HUES64 (cell line): Measurements from ENCODE around the gene SARDH.

Source experiments
- H3K27ac ChIP-seq: 2 replicates; pipeline ENCODE4 v1.7.0; 2013; ENCODE audit warnings: low read depth, low read length, inconsistent platforms
- H3K27me3 ChIP-seq: 2 replicates; pipeline ENCODE4 v1.6.1; 2013; ENCODE audit warnings: mild to moderate bottlenecking, low read length; ENCODE audit not compliant: insufficient read depth
- H3K36me3 ChIP-seq: 2 replicates; pipeline ENCODE4 v1.6.1; 2013; ENCODE audit warnings: mild to moderate bottlenecking, low read length; ENCODE audit not compliant: insufficient read depth
- H3K4me1 ChIP-seq: 2 replicates; pipeline ENCODE4 v1.6.1; 2013; ENCODE audit warnings: mild to moderate bottlenecking, low read length, moderate library complexity; ENCODE audit not compliant: insufficient read depth
- H3K4me3 ChIP-seq: 2 replicates; pipeline ENCODE4 v1.5.1; 2013; ENCODE audit warnings: mild to moderate bottlenecking, low read length, moderate library complexity
- H3K9ac ChIP-seq: 2 replicates; pipeline ENCODE4 v1.6.1; 2013; ENCODE audit warnings: mild to moderate bottlenecking, low read depth, low read length
- H3K9me3 ChIP-seq: 2 replicates; pipeline ENCODE4 v1.6.1; 2013; ENCODE audit warnings: low read depth, low read length; ENCODE audit not compliant: insufficient read depth
- WGBS: fragments of 150-250, 120-280 bp; methylation state at CpG from one replicate; pipeline ENCODE4 v1.1.7; 2013; ENCODE audit warnings: missing lambda C conversion rate; 5-methylcytosine and 5-hydroxymethylcytosine counted together

The SARDH gene

DNA sequence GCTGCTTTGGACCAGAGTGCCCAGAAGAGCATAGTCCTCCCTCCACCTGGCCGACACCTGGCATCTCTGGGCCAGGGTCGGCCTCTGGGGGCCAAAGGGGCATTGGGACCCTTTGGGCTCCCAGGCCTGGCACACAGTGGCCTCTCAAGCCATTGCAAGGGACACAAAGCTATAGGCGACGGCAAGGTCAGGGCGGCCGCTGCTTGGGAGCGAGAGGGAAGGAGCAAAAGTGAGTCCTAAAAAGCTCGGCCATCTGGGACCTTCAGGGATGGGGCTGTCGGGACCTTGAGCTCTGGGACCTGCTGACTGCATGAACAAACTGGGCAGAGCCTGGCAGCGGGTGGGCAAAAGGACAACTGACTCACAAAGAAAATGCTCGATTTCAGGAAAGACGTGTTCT lies 88.1 kb downstream of the SARDH start:
- WGBS, result 90% methylated on average over 12 of the region's 12 CpGs
- Histone ChIP-seq H3K27me3 (no peaks in the 10 kb centered on the region; the same call in 1 of the 2 replicates), H3K4me1 (no peaks in the 10 kb centered on the region)

DNA sequence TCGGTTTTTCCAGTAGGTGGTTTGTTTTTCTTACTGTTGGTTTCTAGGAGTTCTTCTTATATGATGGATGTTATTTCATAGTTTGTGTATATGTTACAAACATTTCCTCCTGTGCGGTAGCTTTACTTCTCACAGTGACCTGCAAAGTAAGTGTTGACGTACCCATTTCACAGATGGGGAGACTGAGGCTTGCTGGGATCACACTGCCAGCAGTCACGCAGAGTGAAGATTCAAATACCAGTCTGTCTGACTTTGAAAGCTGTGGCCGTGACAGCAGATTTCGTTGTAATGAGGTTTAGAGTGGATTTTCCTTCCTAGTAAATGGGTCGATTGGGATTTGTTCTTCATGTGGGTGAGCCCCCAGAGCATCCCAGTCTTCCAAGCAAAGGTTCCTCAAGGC lies 89.0 kb downstream of the SARDH start:
- no peak overlapping the region for H3K9ac ChIP-seq
- no peaks in the 10 kb centered on the region for H3K36me3 ChIP-seq
- WGBS, result 91% methylated on average over 7 of the region's 7 CpGs

More for the DNA sequence above, 88.1 kb downstream of the SARDH start:
- Histone ChIP-seq H3K27ac (no peak overlapping the region), H3K9me3 (no peaks in the 10 kb centered on the region), H3K4me3 (no peak overlapping the region), H3K36me3 (no peaks in the 10 kb centered on the region), H3K9ac (no peak overlapping the region)

DNA sequence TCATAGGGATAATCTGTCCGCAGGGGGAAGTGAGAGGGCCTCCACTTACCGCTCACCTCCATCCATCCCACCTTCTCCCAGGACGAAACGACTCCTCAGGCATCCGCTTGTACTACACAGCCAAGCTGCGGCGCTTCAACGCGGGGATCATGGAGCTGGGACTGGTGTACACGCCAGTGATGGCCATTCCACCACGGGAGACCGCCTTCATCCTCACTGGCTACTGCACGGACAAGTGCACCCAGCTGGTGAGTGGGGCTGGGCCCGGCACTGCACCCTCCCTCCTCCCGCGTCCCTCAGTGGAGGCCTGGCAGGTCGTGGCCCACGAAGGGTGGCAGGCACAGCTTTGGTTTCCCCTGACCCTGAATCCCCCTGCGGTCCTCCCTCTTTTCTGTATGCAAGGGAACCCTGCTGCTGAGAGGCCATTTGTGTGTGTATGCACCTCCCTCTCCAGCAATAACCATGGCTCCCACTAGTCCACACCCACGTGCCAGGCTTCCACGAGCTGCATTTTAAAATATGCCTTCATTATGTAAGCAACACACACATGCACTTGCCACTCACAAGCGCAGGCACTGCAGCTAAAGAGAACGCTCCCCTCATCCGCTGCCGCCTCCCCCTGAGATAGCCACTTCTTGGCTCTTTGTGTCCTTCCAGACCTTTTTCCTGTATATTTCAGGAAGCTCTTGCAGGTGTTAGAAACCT lies 90.2 kb downstream of the SARDH start:
- WGBS, result 90% methylated on average over 24 of the region's 25 CpGs
- Histone ChIP-seq H3K9me3 (no peaks in the 10 kb centered on the region), H3K4me1 (no peaks in the 10 kb centered on the region), H3K27me3 (no peaks in the 10 kb centered on the region; the same call in 1 of the 2 replicates), H3K36me3 (no peaks in the 10 kb centered on the region), H3K9ac (no peak overlapping the region), H3K4me3 (no peak overlapping the region), H3K27ac (no peak overlapping the region)

More for the DNA sequence above, 89.0 kb downstream of the SARDH start:
- H3K4me3 ChIP-seq, result no peak overlapping the region
- H3K27me3 ChIP-seq, result no peaks in the 10 kb centered on the region; the same call in 1 of the 2 replicates
- no peak overlapping the region for H3K27ac ChIP-seq
- H3K9me3 ChIP-seq, result no peaks in the 10 kb centered on the region
- no peaks in the 10 kb centered on the region for H3K4me1 ChIP-seq

DNA sequence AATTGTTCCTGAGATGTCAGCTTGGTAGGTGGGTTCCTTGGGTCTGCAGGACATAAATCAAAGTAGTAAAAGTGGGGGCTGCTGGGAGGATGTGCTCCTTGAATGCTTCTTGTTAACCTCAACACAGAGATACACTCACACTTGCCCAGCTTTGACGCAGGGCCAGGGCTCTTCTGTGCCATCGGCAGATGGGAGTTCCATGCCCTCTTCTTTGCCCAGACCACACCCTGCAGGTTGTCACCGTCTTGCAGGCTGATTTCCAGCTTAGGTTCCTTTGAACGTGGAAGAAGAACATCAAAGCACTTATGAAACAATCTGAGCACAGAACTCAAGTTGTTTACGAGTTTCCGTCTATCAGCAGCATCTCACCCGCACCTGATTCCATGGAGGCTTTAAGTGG lies 91.0 kb downstream of the SARDH start:
- no peaks in the 10 kb centered on the region for H3K36me3 ChIP-seq
- no peak overlapping the region for H3K27ac ChIP-seq
- 90% methylated on average over 7 of the region's 7 CpGs for WGBS
- no peak overlapping the region for H3K4me3 ChIP-seq
- no peaks in the 10 kb centered on the region; the same call in 1 of the 2 replicates for H3K27me3 ChIP-seq
- H3K9ac ChIP-seq, result no peak overlapping the region
- no peaks in the 10 kb centered on the region for H3K4me1 ChIP-seq
- no peaks in the 10 kb centered on the region for H3K9me3 ChIP-seq

DNA sequence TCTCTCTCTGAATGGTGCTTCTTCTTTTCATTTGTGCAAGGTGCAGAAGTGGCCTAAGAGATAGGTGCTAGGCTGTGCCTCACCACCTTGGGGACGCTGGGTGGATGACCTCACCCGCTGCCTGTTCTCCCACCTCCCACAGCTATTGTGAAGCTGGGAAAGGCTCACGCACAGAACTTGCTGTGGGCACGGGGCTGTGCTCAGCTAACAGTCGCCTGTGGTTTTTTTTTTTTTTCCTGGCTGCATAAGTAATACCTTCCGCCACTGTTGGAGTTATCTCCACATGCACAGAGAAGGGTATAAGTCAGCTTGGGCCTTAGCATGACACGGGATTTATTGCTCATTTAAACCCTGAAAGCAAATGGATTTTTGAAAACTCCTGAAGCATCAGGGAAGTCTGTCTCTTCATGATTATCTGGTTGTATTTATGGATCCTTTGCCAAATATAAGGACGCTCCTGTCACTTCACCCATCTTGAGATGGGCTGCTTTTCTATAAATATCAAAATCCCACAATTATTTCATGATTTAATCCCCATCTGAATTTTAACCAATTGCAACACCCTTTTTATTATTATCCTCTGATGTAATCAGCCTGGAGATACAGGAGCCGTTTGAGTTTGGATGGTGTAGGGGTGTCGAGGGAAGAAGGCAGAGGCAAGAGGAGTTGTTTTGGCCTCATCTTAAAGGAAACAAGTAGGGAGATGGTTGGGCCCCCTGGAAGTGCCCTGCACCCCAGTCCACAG lies 93.0 kb downstream of the SARDH start:
- no peaks in the 10 kb centered on the region for H3K36me3 ChIP-seq
- H3K27me3 ChIP-seq, result no peaks in the 10 kb centered on the region; the same call in 1 of the 2 replicates
- H3K4me1 ChIP-seq, result no peaks in the 10 kb centered on the region
- H3K9ac ChIP-seq, result no peak overlapping the region
- no peak overlapping the region for H3K4me3 ChIP-seq
- WGBS, result 86% methylated on average over 10 of the region's 10 CpGs
- H3K9me3 ChIP-seq, result no peaks in the 10 kb centered on the region
- no peak overlapping the region for H3K27ac ChIP-seq

DNA sequence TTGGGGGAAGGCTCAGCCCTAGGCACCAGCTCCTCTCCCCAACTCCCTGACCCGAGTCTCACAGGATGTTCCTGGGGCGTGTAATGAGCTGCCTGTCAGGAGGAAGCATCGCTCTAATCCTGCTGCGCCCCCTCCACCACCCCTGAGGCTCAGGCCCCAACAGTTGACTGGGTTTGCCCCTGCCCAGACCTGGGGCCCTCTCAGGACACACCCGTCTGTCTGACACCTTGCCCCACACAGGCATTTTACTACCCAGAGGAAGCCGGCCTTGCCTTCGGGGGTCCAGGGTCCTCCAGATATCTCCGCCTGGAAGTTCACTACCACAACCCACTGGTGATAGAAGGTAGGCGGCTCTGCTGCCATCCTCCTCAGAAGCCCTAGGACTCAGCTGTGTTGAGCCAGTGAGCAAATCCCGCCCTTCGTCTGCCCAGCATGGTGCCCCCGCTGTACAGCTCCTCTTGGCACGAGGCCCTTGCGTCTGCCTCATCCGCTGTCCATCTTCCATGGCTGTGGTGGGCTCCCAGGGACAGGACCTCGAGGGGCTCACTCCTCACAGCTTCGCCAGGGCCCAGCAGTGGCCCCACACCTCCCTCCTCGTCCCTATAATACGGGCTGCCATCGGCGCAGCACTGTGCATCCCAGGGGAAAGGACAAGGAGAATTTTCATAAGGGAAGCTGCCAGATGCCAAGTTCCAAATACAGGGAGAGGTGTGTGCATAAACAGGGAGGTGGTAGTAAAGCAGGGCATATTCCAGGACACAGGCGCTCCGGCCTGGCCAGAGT lies 94.0 kb downstream of the SARDH start:
- H3K27ac ChIP-seq, result no peak overlapping the region
- no peaks in the 10 kb centered on the region for H3K4me1 ChIP-seq
- 89% methylated on average over 23 of the region's 23 CpGs for WGBS
- H3K27me3 ChIP-seq, result no peaks in the 10 kb centered on the region
- no peak overlapping the region for H3K4me3 ChIP-seq
- H3K9me3 ChIP-seq, result no peaks in the 10 kb centered on the region
- no peak overlapping the region for H3K9ac ChIP-seq
- no peaks in the 10 kb centered on the region for H3K36me3 ChIP-seq

DNA sequence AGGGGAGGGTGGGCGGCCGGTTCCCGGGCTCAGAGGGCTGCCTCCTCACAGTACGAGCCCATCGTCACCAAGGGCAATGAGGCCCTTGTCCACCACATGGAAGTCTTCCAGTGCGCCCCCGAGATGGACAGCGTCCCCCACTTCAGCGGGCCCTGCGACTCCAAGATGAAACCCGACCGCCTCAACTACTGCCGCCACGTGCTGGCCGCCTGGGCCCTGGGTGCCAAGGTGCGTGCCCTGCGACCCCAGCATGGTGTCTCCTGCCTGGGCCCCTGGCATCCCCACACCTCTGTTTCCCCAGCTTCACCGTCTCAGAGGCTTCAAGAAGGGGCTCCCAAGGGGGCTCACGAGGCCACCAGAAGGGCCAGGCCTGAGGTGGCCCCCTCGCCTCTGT lies 94.8 kb downstream of the SARDH start:
- no peak overlapping the region for H3K27ac ChIP-seq
- no peak overlapping the region for H3K9ac ChIP-seq
- H3K27me3 ChIP-seq, result no peaks in the 10 kb centered on the region
- no peaks in the 10 kb centered on the region for H3K4me1 ChIP-seq
- WGBS, result 95% methylated on average over 20 of the region's 20 CpGs
- no peaks in the 10 kb centered on the region for H3K9me3 ChIP-seq
- H3K36me3 ChIP-seq, result no peaks in the 10 kb centered on the region
- H3K4me3 ChIP-seq, result no peak overlapping the region

DNA sequence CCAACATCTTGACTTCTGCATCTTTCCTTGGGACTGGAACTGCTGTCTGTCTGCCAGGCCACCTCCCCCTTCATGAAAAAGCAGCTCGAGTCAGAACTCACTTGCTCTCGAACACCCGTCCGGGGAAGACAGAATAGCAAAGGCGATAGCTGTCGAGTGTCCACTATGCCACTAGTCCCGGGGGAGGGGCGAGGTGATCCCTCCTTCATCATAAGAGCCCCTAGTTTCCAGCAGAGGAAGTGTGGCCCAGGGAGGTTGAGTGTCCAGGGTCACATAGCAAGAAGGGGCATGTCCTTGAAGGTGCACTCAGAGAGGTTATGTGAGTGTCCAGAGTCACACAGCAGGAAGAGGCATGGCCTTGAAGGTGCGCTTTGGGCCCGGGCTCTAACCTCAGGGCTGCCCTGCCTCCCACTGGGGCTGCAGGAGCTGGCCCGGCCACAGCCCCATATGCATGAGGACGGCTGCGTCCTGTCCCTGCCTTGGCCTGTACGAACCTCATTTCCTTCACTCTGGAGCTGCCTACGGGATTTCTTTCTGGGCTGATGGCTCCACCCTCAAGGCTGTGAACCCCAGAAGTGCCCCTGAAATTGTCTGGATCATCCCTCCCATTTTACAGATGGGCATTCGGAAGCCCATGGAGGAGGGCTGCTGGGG lies 95.3 kb downstream of the SARDH start:
- Histone ChIP-seq H3K27ac (no peak overlapping the region), H3K4me3 (no peak overlapping the region), H3K9me3 (no peaks in the 10 kb centered on the region), H3K27me3 (no peaks in the 10 kb centered on the region), H3K9ac (no peak overlapping the region), H3K4me1 (peaks cover 3% of the 10 kb centered on the region), H3K36me3 (no peaks in the 10 kb centered on the region)
- WGBS, result 89% methylated on average over 16 of the region's 16 CpGs

DNA sequence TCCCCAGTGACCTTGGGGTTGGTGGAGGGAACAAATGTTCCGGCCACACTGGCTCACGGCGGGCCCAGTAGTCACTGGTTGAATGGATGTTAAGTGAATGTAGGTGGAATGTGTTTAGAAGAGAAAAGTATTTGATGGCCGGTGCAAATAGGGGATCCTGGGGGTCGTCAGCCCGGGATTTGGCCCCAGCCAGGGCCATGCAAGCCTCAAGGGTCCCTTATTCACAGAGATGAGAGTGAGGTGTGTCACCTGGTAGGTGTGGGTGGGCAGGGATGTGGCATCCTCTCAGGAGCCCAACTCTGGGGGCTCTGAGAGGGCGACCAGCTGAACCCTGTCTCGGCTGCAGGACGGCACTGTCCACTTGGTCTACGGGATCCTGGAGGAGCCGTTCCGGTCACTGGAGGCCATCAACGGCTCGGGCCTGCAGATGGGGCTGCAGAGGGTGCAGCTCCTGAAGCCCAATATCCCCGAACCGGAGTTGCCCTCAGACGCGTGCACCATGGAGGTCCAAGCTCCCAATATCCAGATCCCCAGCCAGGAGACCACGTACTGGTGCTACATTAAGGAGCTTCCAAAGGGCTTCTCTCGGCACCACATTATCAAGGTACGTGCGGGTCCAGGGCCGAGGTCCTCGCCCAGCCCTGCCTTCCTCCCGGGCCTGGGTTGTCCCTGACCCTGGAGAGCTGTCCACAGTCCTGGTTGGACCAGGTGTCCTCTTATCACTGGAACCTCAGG lies 96.1 kb downstream of the SARDH start:
- H3K9me3 ChIP-seq, result no peaks in the 10 kb centered on the region
- no peak overlapping the region for H3K4me3 ChIP-seq
- no peaks in the 10 kb centered on the region for H3K27me3 ChIP-seq
- H3K36me3 ChIP-seq, result no peaks in the 10 kb centered on the region
- H3K9ac ChIP-seq, result no peak overlapping the region
- H3K27ac ChIP-seq, result no peak overlapping the region
- H3K4me1 ChIP-seq, result peaks cover 10% of the 10 kb centered on the region
- WGBS, result 92% methylated on average over 25 of the region's 25 CpGs

DNA sequence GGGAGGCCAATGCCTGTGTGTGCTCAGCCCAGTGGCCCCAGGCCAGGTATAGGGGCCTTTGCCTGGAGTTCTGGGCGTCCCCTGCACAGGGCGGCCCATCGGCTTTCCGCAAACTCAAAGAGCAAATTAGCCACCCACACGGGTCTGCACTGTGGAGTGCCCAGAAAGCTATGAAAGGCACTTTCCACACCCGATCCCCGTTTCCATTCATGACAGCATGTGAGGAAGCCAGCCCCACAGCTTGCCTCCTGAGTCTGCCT lies 96.8 kb downstream of the SARDH start:
- Histone ChIP-seq H3K9ac (no peak overlapping the region), H3K9me3 (no peaks in the 10 kb centered on the region), H3K36me3 (no peaks in the 10 kb centered on the region), H3K4me1 (peaks cover 10% of the 10 kb centered on the region), H3K27ac (no peak overlapping the region), H3K4me3 (no peak overlapping the region), H3K27me3 (no peaks in the 10 kb centered on the region)
- WGBS, result 92% methylated on average over 7 of the region's 7 CpGs
